ENCODE data around the gene VANGL1.

- TF ChIP-seq CTCF (IDR thresholded peaks at IDR 0.05) = no peak
- TF ChIP-seq POLR2A (IDR thresholded peaks at IDR 0.05) = no peak
Observed at GRCh38 chr1:115705085-115705951, 63.5 kb downstream of the VANGL1 start.
